ENCODE results near the gene ATG16L2. TPM values are rescaled to one million over a fixed set of nuclear protein-coding genes. Genes with fewer than 3 reads are reported as not detected.
"Not testable (repeated sequence)": the region's sequence is repeated elsewhere in the genome, so short reads cannot be mapped to it uniquely, and the experiment has no call there.

Gene ATG16L2
- total and polyA plus RNA-seq, 2 donors: 10.6 to 56.5 TPM

- WGBS: 94% methylated on average over 5 of the region's 5 CpGs
- H3K27ac ChIP-seq (ENCODE audit: low read depth in 1 of 2, low read length in 1 of 2): peak overlapping the region in 1 of 2 donors; percentile 31
These were observed 27.9 kb downstream of the ATG16L2 start for GRCh38 chr11:72842126-72842525.

DNA sequence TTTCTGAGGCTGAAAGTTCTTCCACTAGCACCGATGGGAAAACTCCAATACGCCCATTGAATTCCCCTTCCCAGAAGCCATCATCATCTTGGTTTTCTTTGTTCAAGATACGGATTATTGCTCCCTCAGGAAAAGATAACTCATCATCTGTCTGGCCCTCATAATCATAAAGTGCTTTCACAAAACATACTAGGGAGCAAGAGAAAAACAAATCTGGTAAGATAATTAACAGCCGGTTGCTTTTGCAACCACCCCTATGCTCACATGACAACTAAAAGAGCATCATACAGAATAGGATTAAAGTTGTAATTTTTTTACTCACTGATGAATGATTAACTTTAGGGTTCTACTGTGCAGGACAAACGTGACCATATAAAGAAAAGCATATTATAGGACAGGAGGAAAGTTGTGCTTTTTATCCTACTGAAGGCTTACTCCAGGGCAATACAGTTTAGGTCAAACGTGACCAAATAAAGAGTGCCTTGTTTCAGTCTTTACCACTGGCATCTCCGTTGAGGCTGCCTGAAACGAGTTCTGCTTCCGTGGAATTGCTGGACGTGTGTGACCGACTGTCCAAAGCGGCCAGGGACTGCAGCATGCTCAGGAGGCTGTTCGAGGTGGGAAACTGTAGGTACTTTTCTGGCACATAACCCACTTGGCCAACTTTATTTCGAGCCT, 28.6 kb downstream of the ATG16L2 start:
- H3K4me3 ChIP-seq (ENCODE audit: low read length in 2 of 2): no peak overlapping the region
- H3K27ac ChIP-seq (ENCODE audit: low read depth in 1 of 2, low read length in 1 of 2): no peak overlapping the region
- peaks cover 47 to 49% of the 10 kb centered on the region in 2 donors for H3K36me3 ChIP-seq (ENCODE audit: control insufficient read depth in 2 of 2, insufficient read depth in 2 of 2, low read length in 1 of 2)
- no peaks in the 10 kb centered on the region for H3K9me3 ChIP-seq (ENCODE audit: control insufficient read depth in 2 of 2, insufficient read depth in 1 of 2, low read length in 1 of 2)
- H3K27me3 ChIP-seq (ENCODE audit: control insufficient read depth in 2 of 2, insufficient read depth in 1 of 2, low read length in 1 of 2): no peaks in the 10 kb centered on the region
- 98% methylated on average over 14 of the region's 14 CpGs for WGBS
- no peaks in the 10 kb centered on the region for H3K4me1 ChIP-seq (ENCODE audit: control insufficient read depth in 2 of 2, insufficient read depth in 2 of 2, low read length in 2 of 2)
- no peak for DNase-seq (ENCODE audit: low read depth in 6 of 9, low spot score in 9 of 9)

More at GRCh38 chr11:72842126-72842525, 27.9 kb downstream of the ATG16L2 start:
- Histone ChIP-seq H3K9me3 (ENCODE audit: control insufficient read depth in 2 of 2, insufficient read depth in 1 of 2, low read length in 1 of 2) (no peaks in the 10 kb centered on the region), H3K4me1 (ENCODE audit: control insufficient read depth in 2 of 2, insufficient read depth in 2 of 2, low read length in 2 of 2) (no peaks in the 10 kb centered on the region), H3K4me3 (ENCODE audit: low read length in 2 of 2) (no peak overlapping the region), H3K36me3 (ENCODE audit: control insufficient read depth in 2 of 2, insufficient read depth in 2 of 2, low read length in 1 of 2) (peaks cover 52 to 55% of the 10 kb centered on the region in 2 donors), H3K27me3 (ENCODE audit: control insufficient read depth in 2 of 2, insufficient read depth in 1 of 2, low read length in 1 of 2) (no peaks in the 10 kb centered on the region)
- DNase-seq (ENCODE audit: low read depth in 6 of 9, low spot score in 9 of 9): no peak

DNA sequence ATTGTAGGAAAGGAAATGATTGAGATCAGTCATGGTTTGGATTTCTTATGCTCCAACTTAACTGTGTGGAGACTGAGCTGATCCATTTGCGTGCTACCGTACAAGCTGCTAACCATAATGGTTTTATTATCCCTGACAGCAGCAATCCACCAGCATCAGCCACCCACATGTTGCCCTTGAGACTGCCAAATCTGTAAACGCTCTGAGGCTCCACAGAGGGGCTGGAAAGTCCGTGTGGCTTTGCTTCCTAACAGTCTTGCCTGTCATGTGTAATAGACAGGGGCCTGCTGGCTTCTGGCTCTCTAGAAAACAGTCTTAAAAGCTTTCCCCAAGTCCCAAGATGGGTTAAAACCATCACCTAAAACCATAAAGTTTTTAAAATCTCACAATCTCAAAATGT, 30.1 kb downstream of the ATG16L2 start:
- no peak for DNase-seq (ENCODE audit: low read depth in 6 of 9, low spot score in 9 of 9)
- Histone ChIP-seq H3K9me3 (ENCODE audit: control insufficient read depth in 2 of 2, insufficient read depth in 1 of 2, low read length in 1 of 2) (no peaks in the 10 kb centered on the region), H3K36me3 (ENCODE audit: control insufficient read depth in 2 of 2, insufficient read depth in 2 of 2, low read length in 1 of 2) (peaks cover 41% of the 10 kb centered on the region in 2 donors), H3K4me3 (ENCODE audit: low read length in 2 of 2) (no peak overlapping the region), H3K27ac (ENCODE audit: low read depth in 1 of 2, low read length in 1 of 2) (no peak overlapping the region), H3K27me3 (ENCODE audit: control insufficient read depth in 2 of 2, insufficient read depth in 1 of 2, low read length in 1 of 2) (no peaks in the 10 kb centered on the region), H3K4me1 (ENCODE audit: control insufficient read depth in 2 of 2, insufficient read depth in 2 of 2, low read length in 2 of 2) (no peaks in the 10 kb centered on the region)
- 97% methylated on average over 4 of the region's 4 CpGs for WGBS

DNA sequence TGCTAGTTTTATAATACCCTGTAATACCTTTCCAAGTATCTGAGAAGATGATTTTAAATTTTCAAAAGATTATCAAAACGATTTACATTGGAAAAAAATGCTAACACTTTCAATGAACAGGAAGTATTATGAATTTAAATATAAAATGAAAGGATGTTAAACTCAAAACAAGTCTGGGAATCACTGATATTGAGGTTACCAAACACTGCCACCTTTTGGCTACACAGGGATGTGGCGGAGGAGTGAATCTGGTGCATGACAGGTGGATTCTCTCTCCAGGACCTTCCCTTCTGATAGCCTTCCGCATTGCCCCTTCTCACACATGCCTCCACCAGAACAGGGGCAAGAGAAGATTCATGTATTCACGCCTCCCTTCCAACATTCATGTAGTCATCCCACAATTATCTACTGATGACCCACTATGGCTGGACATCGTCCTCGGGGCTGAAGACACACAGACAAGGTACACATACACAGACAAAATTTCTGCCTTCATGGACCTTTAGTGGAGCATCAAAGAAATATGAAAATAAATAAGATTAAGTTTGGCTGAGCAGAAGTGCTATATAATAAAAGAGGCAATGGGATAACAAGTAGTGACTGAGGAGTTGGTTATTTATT, 34.7 kb downstream of the ATG16L2 start:
- Histone ChIP-seq H3K27me3 (ENCODE audit: control insufficient read depth in 2 of 2, insufficient read depth in 1 of 2, low read length in 1 of 2) (no peaks in the 10 kb centered on the region), H3K27ac (ENCODE audit: low read depth in 1 of 2, low read length in 1 of 2) (no peak overlapping the region), H3K4me1 (ENCODE audit: control insufficient read depth in 2 of 2, insufficient read depth in 2 of 2, low read length in 2 of 2) (no peaks in the 10 kb centered on the region), H3K9me3 (ENCODE audit: control insufficient read depth in 2 of 2, insufficient read depth in 1 of 2, low read length in 1 of 2) (no peaks in the 10 kb centered on the region), H3K36me3 (ENCODE audit: control insufficient read depth in 2 of 2, insufficient read depth in 2 of 2, low read length in 1 of 2) (peaks cover 3 to 15% of the 10 kb centered on the region in 2 donors), H3K4me3 (ENCODE audit: low read length in 2 of 2) (no peak overlapping the region)
- 82% methylated on average over 6 of the region's 6 CpGs for WGBS
- DNase-seq (ENCODE audit: low read depth in 6 of 9, low spot score in 9 of 9): peak in 8 of 9 donors; percentile 13 to 64 (median 32)

GRCh38 chr11:72850832-72851231, 36.6 kb downstream of the ATG16L2 start:
- 97% methylated on average over 3 of the region's 3 CpGs for WGBS
- Histone ChIP-seq H3K36me3 (ENCODE audit: control insufficient read depth in 2 of 2, insufficient read depth in 2 of 2, low read length in 1 of 2) (peaks cover 0 to 15% of the 10 kb centered on the region in 2 donors), H3K4me3 (ENCODE audit: low read length in 2 of 2) (no peak overlapping the region), H3K27ac (ENCODE audit: low read depth in 1 of 2, low read length in 1 of 2) (no peak overlapping the region), H3K9me3 (ENCODE audit: control insufficient read depth in 2 of 2, insufficient read depth in 1 of 2, low read length in 1 of 2) (no peaks in the 10 kb centered on the region), H3K27me3 (ENCODE audit: control insufficient read depth in 2 of 2, insufficient read depth in 1 of 2, low read length in 1 of 2) (no peaks in the 10 kb centered on the region), H3K4me1 (ENCODE audit: control insufficient read depth in 2 of 2, insufficient read depth in 2 of 2, low read length in 2 of 2) (no peaks in the 10 kb centered on the region)
- no peak for DNase-seq (ENCODE audit: low read depth in 6 of 9, low spot score in 9 of 9)

DNA sequence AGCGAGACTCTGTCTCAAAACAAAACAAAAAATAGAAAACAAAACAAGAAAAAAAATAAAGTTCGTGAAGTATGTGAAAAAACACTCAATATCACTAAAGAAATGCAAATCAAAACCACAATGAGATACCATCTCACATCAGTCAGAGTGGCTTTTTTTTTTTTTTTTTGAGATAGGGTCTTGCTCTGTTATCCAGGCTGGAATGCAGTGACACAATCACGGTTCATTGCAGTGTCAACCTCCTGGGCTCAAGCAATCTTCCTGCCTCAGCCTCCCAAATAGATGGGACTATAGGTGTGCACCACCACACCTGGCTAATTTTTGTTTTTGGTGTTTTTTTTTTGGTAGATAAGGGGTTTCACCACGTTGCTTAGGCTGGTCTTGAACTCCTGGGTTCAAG, 37.5 kb downstream of the ATG16L2 start:
- Histone ChIP-seq H3K27ac (ENCODE audit: low read depth in 1 of 2, low read length in 1 of 2) (no peak overlapping the region), H3K27me3 (ENCODE audit: control insufficient read depth in 2 of 2, insufficient read depth in 1 of 2, low read length in 1 of 2) (no peaks in the 10 kb centered on the region), H3K4me1 (ENCODE audit: control insufficient read depth in 2 of 2, insufficient read depth in 2 of 2, low read length in 2 of 2) (no peaks in the 10 kb centered on the region), H3K4me3 (ENCODE audit: low read length in 2 of 2) (no peak overlapping the region), H3K36me3 (ENCODE audit: control insufficient read depth in 2 of 2, insufficient read depth in 2 of 2, low read length in 1 of 2) (peaks cover 0 to 12% of the 10 kb centered on the region in 2 donors), H3K9me3 (ENCODE audit: control insufficient read depth in 2 of 2, insufficient read depth in 1 of 2, low read length in 1 of 2) (no peaks in the 10 kb centered on the region)
- no peak for DNase-seq (ENCODE audit: low read depth in 6 of 9, low spot score in 9 of 9)
- 75% methylated on average over 4 of the region's 4 CpGs for WGBS

GRCh38 chr11:72856065-72856464, 41.9 kb downstream of the ATG16L2 start:
- WGBS: 96% methylated on average over 3 of the region's 3 CpGs
- DNase-seq (ENCODE audit: low read depth in 6 of 9, low spot score in 9 of 9): no peak
- no peak overlapping the region for H3K27ac ChIP-seq (ENCODE audit: low read depth in 1 of 2, low read length in 1 of 2)
- H3K36me3 ChIP-seq (ENCODE audit: control insufficient read depth in 2 of 2, insufficient read depth in 2 of 2, low read length in 1 of 2): peaks cover 0 to 4% of the 10 kb centered on the region in 2 donors
- H3K27me3 ChIP-seq (ENCODE audit: control insufficient read depth in 2 of 2, insufficient read depth in 1 of 2, low read length in 1 of 2): no peaks in the 10 kb centered on the region
- H3K4me3 ChIP-seq (ENCODE audit: low read length in 2 of 2): no peak overlapping the region
- H3K9me3 ChIP-seq (ENCODE audit: control insufficient read depth in 2 of 2, insufficient read depth in 1 of 2, low read length in 1 of 2): no peaks in the 10 kb centered on the region
- H3K4me1 ChIP-seq (ENCODE audit: control insufficient read depth in 2 of 2, insufficient read depth in 2 of 2, low read length in 2 of 2): no peaks in the 10 kb centered on the region

- Histone ChIP-seq H3K36me3 (ENCODE audit: control insufficient read depth in 2 of 2, insufficient read depth in 2 of 2, low read length in 1 of 2) (peaks cover 0 to 4% of the 10 kb centered on the region in 2 donors), H3K4me3 (ENCODE audit: low read length in 2 of 2) (no peak overlapping the region), H3K4me1 (ENCODE audit: control insufficient read depth in 2 of 2, insufficient read depth in 2 of 2, low read length in 2 of 2) (no peaks in the 10 kb centered on the region), H3K27me3 (ENCODE audit: control insufficient read depth in 2 of 2, insufficient read depth in 1 of 2, low read length in 1 of 2) (no peaks in the 10 kb centered on the region), H3K27ac (ENCODE audit: low read depth in 1 of 2, low read length in 1 of 2) (no peak overlapping the region), H3K9me3 (ENCODE audit: control insufficient read depth in 2 of 2, insufficient read depth in 1 of 2, low read length in 1 of 2) (no peaks in the 10 kb centered on the region)
- no peak for DNase-seq (ENCODE audit: low read depth in 6 of 9, low spot score in 9 of 9)
- 62% methylated on average over 3 of the region's 3 CpGs for WGBS
These were observed 42.5 kb downstream of the ATG16L2 start for GRCh38 chr11:72856551-72857345.

DNA sequence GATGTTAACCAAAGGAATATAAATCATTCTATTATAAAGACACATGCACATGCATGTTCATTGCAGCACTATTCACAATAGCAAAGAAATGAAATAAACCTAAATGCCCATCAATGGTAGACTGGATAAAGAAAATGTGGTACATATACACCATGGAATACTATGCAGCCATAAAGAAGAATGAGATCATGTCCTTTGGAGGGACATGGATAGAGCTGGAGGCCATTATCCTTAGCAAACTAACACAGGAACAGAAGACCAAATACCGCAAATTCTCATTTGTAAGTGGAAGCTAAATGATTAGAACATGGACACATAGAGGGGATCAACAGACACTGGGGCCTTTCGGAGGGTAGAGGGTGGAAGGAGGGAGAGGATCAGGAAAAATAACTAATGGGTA, 44.1 kb downstream of the ATG16L2 start:
- H3K4me3 ChIP-seq (ENCODE audit: low read length in 2 of 2); H3K4me1 ChIP-seq (ENCODE audit: control insufficient read depth in 2 of 2, insufficient read depth in 2 of 2, low read length in 2 of 2); H3K27me3 ChIP-seq (ENCODE audit: control insufficient read depth in 2 of 2, insufficient read depth in 1 of 2, low read length in 1 of 2); H3K36me3 ChIP-seq (ENCODE audit: control insufficient read depth in 2 of 2, insufficient read depth in 2 of 2, low read length in 1 of 2); H3K9me3 ChIP-seq (ENCODE audit: control insufficient read depth in 2 of 2, insufficient read depth in 1 of 2, low read length in 1 of 2); H3K27ac ChIP-seq (ENCODE audit: low read depth in 1 of 2, low read length in 1 of 2); DNase-seq (ENCODE audit: low read depth in 6 of 9, low spot score in 9 of 9): not testable (repeated sequence)
- WGBS: 96% methylated on average over 2 of the region's 2 CpGs

All from thymus (tissue), 11 donors.